Measurements from ENCODE around the gene FAM120A.

DNA sequence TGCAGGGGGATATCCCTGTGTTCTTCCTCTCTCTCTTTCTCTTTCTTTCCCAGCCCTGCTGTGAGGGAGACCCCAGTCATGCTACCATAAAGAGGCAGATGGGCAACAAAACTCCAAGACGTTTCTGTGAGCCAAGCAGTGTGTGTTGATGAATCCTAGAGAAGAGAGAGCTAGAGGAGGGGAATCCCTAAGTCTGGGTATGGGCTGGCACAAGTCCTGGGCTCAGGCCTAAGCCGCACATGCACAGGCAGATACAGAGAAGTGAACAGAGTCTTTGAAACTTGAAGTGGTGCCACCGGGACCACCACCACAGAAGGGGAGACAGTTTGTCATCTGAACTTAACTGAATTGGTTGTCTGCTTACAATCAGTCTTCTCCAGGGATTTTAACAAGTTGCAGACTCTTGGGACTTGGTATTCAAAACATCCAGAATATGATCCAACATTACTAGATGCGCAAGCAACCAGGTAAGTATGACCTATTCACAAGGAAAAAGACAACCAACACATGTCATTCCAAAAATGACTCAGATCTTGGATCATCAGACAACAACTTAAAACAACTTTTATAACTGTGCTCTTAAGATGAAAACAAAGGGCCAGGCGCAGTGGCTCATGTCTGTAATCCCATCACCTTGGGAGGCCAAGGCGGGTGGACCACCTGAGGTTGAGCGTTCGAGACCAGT, 10.4 kb upstream of the FAM120A start:
- TF ChIP-seq, protein P1, sequence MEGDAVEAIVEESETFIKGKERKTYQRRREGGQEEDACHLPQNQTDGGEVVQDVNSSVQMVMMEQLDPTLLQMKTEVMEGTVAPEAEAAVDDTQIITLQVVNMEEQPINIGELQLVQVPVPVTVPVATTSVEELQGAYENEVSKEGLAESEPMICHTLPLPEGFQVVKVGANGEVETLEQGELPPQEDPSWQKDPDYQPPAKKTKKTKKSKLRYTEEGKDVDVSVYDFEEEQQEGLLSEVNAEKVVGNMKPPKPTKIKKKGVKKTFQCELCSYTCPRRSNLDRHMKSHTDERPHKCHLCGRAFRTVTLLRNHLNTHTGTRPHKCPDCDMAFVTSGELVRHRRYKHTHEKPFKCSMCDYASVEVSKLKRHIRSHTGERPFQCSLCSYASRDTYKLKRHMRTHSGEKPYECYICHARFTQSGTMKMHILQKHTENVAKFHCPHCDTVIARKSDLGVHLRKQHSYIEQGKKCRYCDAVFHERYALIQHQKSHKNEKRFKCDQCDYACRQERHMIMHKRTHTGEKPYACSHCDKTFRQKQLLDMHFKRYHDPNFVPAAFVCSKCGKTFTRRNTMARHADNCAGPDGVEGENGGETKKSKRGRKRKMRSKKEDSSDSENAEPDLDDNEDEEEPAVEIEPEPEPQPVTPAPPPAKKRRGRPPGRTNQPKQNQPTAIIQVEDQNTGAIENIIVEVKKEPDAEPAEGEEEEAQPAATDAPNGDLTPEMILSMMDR (IDR thresholded peaks at IDR 0.05; ENCODE audit: insufficient read depth, low read depth, low read length), result no peak
- no peak for TF ChIP-seq EZH2 (IDR thresholded peaks at IDR 0.05; ENCODE audit: insufficient read depth, low read length)
